Chondrocyte (in vitro differentiated cells): ENCODE data around the gene GFPT2. TPM values are rescaled to one million over a fixed set of nuclear protein-coding genes. Genes with fewer than 3 reads are reported as not detected.

Experiments used
- DNase-seq: peaks from one replicate; pipeline ENCODE4 v3.0.0; 2021; ENCODE audit warnings: mixed read lengths, low spot score
- H3K27ac Mint-ChIP-seq: one replicate; pipeline ENCODE4 v1.8.0; 2021; ENCODE audit warnings: mild to moderate bottlenecking, moderate library complexity, mixed read lengths; ENCODE audit not compliant: unreplicated experiment
- H3K27me3 Mint-ChIP-seq: 2 replicates; pipeline ENCODE4 v1.8.0; 2021; ENCODE audit warnings: low read depth, mixed read lengths
- H3K36me3 Mint-ChIP-seq: 2 replicates; pipeline ENCODE4 v1.8.0; 2021; ENCODE audit warnings: low read depth, mixed read lengths
- H3K4me1 Mint-ChIP-seq: 2 replicates; pipeline ENCODE4 v1.8.0; 2021; ENCODE audit warnings: low read depth, mild to moderate bottlenecking, mixed read lengths
- H3K4me3 Mint-ChIP-seq: one replicate; pipeline ENCODE4 v1.8.0; 2021; ENCODE audit warnings: mild to moderate bottlenecking, moderate library complexity, mixed read lengths; ENCODE audit not compliant: unreplicated experiment
- H3K9me3 Mint-ChIP-seq: 2 replicates; pipeline ENCODE4 v1.8.0; 2021; ENCODE audit warnings: low read depth, mixed read lengths
- total RNA-seq: library from RNA; stranded (reverse); gene quantifications from 3 replicates; pipeline ENCODE4 v1.2.1, GENCODE V29; 2021
- TF ChIP-seq, protein P1 (sequence below): fragments of 200-600 bp; sonication (generic); IDR thresholded peaks from 2 replicates; pipeline ENCODE4 v1.5.0; 2021; ENCODE audit warnings: antibody characterized with exemption, mild to moderate bottlenecking, moderate library complexity

GFPT2 gene
- total RNA-seq, 1 donor from 2014 or later = 16.8 TPM

DNA sequence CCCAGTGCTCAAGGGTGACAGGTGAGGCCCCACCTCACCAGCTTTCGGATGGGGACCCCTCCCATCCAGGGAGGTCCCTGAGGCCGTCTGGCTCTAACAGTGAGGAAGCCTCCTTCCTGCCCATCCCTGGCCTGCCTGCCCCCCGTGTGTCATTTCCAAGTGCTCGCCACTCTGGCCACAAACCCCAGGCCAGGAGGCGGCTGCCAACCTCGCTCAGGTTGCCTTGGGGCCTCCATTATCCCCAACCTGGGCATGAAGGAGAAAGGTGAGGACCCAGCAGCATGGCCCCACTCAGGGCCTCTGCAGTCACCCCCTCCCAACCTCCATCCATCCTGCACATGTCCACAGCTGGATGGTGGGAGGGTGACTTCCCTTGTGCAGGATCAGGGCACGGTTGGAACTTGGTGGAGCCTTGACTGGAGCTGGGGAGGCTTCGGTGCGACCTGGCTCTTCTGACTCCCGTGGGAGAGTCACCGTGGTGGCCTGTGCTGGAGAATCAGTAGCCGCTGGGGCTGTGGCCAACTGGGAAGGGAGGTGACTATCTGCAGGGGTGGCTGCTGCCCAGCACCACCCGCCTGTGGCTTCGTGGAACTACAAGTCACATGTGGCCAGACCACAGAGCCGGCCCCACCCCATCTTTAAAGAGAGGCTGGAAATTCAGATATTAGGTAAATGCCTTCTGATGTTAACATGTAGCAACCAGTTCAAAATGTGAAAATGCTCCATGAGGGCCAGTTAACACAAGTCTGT lies 37.5 kb upstream of the GFPT2 start:
- H3K9me3 Mint-ChIP-seq = no peaks in the 10 kb centered on the region
- no peaks in the 10 kb centered on the region for H3K36me3 Mint-ChIP-seq
- H3K27me3 Mint-ChIP-seq = no peaks in the 10 kb centered on the region
- TF ChIP-seq, protein P1, sequence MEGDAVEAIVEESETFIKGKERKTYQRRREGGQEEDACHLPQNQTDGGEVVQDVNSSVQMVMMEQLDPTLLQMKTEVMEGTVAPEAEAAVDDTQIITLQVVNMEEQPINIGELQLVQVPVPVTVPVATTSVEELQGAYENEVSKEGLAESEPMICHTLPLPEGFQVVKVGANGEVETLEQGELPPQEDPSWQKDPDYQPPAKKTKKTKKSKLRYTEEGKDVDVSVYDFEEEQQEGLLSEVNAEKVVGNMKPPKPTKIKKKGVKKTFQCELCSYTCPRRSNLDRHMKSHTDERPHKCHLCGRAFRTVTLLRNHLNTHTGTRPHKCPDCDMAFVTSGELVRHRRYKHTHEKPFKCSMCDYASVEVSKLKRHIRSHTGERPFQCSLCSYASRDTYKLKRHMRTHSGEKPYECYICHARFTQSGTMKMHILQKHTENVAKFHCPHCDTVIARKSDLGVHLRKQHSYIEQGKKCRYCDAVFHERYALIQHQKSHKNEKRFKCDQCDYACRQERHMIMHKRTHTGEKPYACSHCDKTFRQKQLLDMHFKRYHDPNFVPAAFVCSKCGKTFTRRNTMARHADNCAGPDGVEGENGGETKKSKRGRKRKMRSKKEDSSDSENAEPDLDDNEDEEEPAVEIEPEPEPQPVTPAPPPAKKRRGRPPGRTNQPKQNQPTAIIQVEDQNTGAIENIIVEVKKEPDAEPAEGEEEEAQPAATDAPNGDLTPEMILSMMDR = peak; percentile 49
- H3K27ac Mint-ChIP-seq = no peak overlapping the region
- peak; percentile 76 for DNase-seq
- H3K4me3 Mint-ChIP-seq = no peak overlapping the region
- H3K4me1 Mint-ChIP-seq = no peaks in the 10 kb centered on the region

DNA sequence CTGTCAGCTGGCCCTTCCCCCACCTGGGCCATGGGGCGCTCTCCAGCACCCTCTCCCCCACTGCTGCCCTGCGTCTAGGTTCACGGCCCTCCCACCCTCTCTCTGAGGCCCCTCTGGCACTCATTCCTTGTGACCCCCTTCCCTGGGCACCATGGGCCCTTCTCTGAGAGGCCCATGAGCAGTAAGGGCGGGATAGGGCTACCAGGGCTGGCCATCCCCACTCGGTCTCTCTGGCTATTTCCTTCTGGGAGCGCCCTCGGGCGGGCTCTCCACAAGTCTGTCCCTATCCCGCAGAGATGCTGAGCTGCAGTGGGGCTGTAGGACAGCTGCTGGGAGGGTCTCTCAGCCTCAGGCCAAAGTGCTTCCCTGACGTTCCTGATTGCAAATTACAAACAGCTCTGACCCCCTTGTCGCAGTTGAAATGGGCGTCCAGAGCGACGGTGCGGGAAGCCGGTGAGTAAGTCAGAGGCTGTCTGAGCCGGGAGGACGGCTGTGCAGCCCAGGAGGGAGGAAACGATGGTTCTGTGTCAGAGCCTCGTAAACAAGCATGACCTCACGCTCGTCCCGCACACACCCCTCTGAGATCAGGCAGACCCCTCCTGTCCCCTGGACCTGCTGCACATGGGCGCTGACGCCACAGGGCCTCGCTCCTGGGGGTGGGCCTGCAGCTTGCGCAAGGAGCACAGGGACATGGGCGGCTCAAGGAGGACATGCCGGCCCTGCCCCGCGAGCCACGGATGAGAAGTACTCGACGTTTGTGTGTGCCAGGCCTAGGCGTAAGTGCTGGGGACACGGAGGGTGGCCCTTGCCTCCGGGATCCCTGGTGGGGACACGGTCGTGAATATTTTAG lies 36.3 kb upstream of the GFPT2 start:
- peak; percentile 81 for DNase-seq
- H3K36me3 Mint-ChIP-seq = no peaks in the 10 kb centered on the region
- no peaks in the 10 kb centered on the region for H3K27me3 Mint-ChIP-seq
- TF ChIP-seq, protein P1 = no peak
- H3K4me3 Mint-ChIP-seq = no peak overlapping the region
- H3K27ac Mint-ChIP-seq = no peak overlapping the region
- H3K4me1 Mint-ChIP-seq = no peaks in the 10 kb centered on the region
- H3K9me3 Mint-ChIP-seq = no peaks in the 10 kb centered on the region

DNA sequence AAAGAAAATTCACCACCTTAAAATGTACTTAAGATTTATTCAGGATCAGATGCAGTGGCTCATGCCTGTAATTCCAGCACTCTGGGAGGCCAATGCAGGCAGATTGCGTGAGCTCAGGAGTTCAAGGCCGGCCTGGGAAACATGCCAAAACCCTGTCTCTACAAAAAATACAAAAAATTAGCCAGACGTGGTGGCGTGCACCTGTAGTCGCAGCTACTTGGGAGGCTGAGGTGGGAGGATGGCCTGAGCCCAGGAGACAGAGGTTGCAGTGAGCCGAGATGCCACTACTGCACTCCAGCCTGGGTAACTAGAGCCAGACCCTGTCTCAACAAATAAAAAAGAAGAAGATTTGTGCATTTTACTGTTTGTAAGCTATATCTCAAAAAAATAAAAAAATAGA lies 34.7 kb upstream of the GFPT2 start:
- TF ChIP-seq, protein P1 = no peak
- peak; percentile 32 for DNase-seq
- Mint-ChIP-seq H3K27ac (no peak overlapping the region), H3K36me3 (no peaks in the 10 kb centered on the region), H3K27me3 (no peaks in the 10 kb centered on the region), H3K4me1 (no peaks in the 10 kb centered on the region), H3K9me3 (no peaks in the 10 kb centered on the region), H3K4me3 (no peak overlapping the region)

DNA sequence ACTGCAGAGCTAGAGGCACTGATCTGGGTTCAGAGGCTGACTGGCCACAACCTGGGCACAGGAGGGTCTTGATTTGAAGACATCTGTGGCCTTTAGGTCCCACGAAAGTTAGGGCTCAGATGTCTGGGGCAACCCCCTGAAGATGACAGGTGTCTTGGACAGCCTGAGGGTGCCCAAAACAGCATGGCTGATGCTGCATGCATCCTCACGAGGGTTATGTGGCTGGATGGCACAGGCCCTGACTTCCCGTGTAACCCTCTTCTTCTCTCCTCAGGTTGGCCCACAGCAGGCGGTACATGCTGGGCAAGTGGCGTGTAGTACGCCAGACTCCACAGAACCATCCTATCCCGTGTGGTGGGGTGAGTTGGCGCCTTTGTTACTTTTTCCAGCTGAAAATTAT lies 29.8 kb upstream of the GFPT2 start:
- no peak overlapping the region for H3K27ac Mint-ChIP-seq
- peaks cover 12% of the 10 kb centered on the region for H3K4me1 Mint-ChIP-seq
- H3K27me3 Mint-ChIP-seq = no peaks in the 10 kb centered on the region
- no peaks in the 10 kb centered on the region for H3K36me3 Mint-ChIP-seq
- TF ChIP-seq, protein P1 = no peak
- no peak for DNase-seq
- no peak overlapping the region for H3K4me3 Mint-ChIP-seq
- no peaks in the 10 kb centered on the region for H3K9me3 Mint-ChIP-seq

DNA sequence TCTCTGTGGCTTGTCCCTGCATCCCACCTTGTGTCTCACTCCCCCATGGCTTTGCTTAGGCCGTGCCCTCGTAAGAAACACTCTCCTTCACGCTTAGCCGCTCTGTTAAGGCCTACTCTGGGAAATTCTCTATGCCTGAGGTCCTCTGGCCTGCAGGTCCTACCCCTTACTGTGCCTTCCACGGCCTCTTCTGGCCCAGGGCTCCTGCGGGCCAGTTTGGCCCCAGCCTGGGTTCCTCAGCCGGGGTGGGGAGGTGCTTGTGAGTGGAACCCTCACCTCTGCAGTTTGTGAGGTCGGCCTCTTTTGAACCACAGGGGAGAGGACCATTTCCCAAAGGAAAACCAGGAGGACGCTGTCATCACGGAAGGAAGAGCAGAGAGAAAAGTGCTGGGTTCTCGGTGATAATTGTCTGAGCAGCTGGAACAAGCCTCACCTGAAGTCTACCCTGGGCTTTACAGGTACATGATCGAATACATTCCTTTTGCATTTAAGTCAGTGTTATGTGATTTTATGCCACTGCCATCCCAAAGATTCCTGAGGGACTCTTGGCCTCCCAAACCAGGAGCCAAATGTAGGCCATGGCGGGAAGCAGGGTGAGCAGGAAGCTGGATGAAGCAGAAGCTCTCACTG lies 28.8 kb upstream of the GFPT2 start:
- no peaks in the 10 kb centered on the region for H3K27me3 Mint-ChIP-seq
- TF ChIP-seq, protein P1 = no peak
- DNase-seq = no peak
- no peak overlapping the region for H3K4me3 Mint-ChIP-seq
- no peak overlapping the region for H3K27ac Mint-ChIP-seq
- no peaks in the 10 kb centered on the region for H3K9me3 Mint-ChIP-seq
- no peaks in the 10 kb centered on the region for H3K36me3 Mint-ChIP-seq
- peaks cover 16% of the 10 kb centered on the region for H3K4me1 Mint-ChIP-seq
